GF-D8 (cell line): ENCODE data around the gene ARL6IP5.

Source experiments
- DNase-seq: peaks from one replicate; lab custom pipeline; 2025; lab: John Stamatoyannopoulos, UW

ARL6IP5 gene

GRCh38 chr3:69116897-69117296, 32.2 kb downstream of the ARL6IP5 start:
- no peak for DNase-seq

DNA sequence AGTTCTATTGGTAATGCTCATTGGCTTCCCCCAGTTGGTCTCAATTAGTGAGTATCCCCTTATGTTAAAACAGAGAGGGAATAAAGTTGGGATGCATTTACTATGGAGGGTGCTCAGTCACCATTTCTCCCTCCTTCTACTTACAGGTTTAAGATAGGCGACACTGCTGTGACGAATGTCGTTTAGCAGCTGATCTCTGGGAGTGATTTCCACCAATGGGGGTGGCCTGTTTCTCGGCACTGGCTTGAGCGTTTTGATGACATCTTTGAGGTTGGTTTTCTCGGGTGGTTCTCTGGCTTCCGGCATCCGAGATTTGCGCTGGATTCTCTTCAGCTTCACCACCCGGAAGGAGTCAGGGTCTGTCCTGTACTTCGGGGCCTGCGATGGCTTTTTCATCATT, 33.8 kb downstream of the ARL6IP5 start:
- no peak for DNase-seq

- no peak for DNase-seq
These were observed 34.4 kb downstream of the ARL6IP5 start for GRCh38 chr3:69119138-69119537.

GRCh38 chr3:69119681-69120080, 34.9 kb downstream of the ARL6IP5 start:
- no peak for DNase-seq

- DNase-seq = peak; percentile 22
These were observed 36.2 kb downstream of the ARL6IP5 start for GRCh38 chr3:69120879-69121464.

DNA sequence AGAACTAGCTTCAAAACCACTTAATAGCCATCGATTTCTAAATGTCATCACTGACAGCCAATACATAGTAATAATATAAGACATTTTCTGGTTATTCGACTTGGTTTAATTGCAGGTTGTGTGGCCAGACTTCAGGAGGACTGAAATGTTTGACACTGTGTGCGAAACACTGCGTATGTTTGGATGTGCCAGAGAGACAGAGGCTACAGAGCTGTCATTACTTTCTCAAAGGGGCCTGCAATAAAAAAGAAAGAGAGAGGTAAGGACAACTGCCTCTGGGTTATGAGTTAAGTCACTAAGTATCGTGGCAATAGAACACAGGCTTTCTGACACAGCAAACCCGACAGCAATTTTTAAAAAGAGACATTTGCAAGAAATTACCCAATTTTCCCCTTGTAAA, 36.8 kb downstream of the ARL6IP5 start:
- DNase-seq = no peak

DNA sequence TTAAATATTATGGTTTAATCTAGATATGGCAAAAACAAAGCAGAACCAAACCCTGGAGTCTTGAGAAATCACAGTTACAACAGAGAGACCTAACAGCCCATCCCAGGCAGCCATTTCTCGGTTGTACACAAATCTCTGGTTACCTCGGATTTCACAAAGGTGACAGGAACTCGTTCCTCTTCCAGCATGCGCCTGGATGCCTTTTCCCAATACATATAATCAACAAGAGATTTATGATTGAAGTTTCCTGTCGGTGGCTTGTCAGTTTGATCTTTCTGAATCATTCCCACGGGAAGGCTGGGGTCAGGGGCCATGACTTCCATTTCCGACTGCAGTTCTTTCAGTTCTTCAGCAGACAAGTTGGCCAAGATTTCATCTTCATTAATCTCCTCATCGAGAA, 37.2 kb downstream of the ARL6IP5 start:
- DNase-seq = no peak

GRCh38 chr3:69122403-69122802, 37.7 kb downstream of the ARL6IP5 start, which contains the start of gene LMOD3:
Gene LMOD3, minus strand, starts transcription at chr3:69122595. Its CDS starts 209 bp downstream, at chr3:69122386.
- no peak for DNase-seq

DNA sequence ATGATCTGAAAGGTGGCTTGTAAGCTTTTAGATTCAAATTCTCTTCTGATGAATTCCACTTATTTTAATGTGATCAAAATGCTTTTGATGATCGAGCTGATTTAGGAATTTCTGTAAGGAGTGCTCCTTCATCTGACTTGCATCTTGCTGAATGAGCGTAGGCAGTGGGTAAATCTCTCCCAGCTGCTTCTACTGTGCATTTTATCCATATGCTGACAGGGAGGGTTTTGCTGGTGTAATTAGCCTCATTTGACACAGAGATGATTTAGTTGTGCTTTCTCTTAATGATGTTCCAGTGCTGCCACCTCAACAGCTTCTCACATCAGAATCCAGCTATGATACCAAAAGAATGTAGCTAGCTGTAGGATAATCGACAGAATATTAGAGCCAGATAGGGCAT, 41.5 kb downstream of the ARL6IP5 start:
- no peak for DNase-seq

- DNase-seq = no peak
These were observed 42.3 kb downstream of the ARL6IP5 start for GRCh38 chr3:69126999-69127398.

- DNase-seq = no peak
These were observed 43.8 kb downstream of the ARL6IP5 start for GRCh38 chr3:69128509-69128908.

- no peak for DNase-seq
These were observed 44.8 kb downstream of the ARL6IP5 start for GRCh38 chr3:69129531-69129930.

DNA sequence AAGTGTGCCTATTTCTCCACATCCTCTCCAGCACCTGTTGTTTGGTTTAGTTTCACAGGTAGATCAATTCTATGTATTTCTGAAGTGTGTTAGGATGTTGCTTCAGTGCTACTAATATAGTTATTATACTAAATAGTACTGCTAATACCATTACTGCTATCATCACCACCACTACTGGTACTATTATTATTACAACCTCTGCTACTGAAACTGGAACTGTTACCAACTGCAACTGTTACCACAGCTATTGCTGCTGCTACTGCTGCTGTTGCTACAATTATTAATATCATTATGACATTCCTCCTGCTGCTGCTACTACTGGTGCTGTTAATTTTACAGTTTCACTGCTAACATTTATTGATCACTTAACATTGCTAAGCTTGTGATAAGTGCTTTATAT, 46.0 kb downstream of the ARL6IP5 start:
- no peak for DNase-seq

DNA sequence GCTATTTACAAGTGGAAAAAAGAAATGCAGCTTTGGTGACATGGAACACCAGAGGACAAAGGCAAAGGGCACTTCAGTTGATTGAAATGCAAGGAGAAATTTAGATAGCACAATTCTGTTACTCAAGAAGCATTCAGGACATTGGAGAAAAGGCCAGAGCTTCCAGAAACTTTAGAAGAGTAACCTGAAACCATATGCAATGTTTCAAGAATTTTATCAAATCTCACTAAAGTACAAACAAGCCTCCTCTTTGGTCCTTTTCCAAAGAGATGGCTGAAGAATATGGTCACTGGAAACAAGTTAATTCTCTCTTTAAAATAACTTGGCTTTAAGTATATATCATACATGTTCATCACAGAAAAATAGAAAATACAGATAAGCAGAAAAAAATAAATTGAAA, 52.3 kb downstream of the ARL6IP5 start:
- DNase-seq = no peak

GRCh38 chr3:69137412-69137811, 52.7 kb downstream of the ARL6IP5 start:
- DNase-seq = no peak

DNA sequence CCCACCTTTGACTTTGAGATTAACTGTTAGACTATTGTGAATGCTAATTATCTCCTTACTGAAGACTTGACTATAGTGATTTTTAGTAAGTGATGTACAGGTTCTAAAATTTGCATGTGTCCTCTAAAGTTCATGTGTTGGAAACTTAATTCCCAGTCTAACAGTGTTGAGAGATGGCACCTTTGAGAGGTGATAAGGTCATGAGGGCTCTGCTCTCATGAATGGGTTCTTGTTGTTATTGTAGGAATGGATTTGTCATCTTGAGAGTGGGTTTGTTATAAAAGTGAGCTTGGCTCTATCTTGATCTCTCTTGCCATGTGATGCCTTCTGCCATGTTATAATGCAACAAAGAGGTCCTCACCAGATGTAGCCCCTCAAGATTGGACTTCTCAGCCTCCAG, 56.6 kb downstream of the ARL6IP5 start:
- no peak for DNase-seq

- DNase-seq = no peak
These were observed 57.4 kb downstream of the ARL6IP5 start for GRCh38 chr3:69142090-69142489.

- DNase-seq = no peak
These were observed 58.2 kb downstream of the ARL6IP5 start for GRCh38 chr3:69142797-69143454.

DNA sequence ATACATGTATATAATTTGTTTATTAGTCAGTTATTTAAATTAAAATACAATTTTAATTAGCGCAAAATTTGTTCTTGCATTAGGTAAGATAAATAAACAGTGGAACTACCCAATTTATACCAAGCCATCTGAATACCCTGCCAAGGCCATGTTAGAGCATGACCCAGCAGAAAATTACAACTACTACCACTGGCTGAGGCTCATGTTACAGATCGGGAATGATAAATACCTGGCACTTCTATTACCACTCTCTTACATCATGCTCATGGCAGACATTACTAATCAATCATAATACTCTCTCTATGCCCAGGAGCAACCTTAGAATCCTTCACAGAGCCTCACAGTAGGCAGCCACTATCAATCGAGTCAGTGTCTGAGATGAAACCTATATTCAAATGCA, 58.9 kb downstream of the ARL6IP5 start:
- DNase-seq = no peak

- no peak for DNase-seq
These were observed 60.0 kb downstream of the ARL6IP5 start for GRCh38 chr3:69144631-69145245.

- DNase-seq = no peak
These were observed 61.0 kb downstream of the ARL6IP5 start for GRCh38 chr3:69145688-69146087.

DNA sequence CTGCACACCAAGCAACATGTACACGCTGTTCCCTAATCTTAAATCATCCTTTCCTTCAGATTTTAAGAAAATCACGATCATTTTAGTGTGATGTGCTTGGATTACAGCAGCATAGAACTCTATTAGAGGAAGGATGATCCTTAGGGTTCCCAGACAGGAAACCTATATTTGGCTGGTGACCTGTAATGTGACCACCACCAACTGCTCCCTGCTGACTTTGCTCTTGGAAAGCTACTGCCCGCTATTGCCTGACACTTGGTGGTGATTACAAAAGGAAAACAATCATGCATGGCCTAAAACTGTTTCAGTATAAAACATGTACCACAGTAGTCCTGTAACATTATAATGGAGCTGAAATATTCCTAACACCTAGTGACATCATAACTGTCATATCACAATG, 64.8 kb downstream of the ARL6IP5 start:
- no peak for DNase-seq
